H1 (cell line): ENCODE data around the gene NEBL.

Experiments used
- BACH1 ChIP-seq: IDR thresholded peaks from 2 replicates; pipeline ENCODE4 v1.6.1; 2012; ENCODE audit warnings: low read length, improper control_type of control experiment
- CHD1 ChIP-seq: IDR thresholded peaks from 2 replicates; pipeline ENCODE4 v1.6.1; 2012; ENCODE audit warnings: low read depth, low read length, improper control_type of control experiment
- CHD2 ChIP-seq: IDR thresholded peaks from 2 replicates; pipeline ENCODE4 v1.6.1; 2012; ENCODE audit warnings: low read length, improper control_type of control experiment
- EP300 ChIP-seq, 2 experiments: IDR thresholded peaks; 1 replicate in 1 of 2; 2 replicates in 1 of 2; pipeline ENCODE4 v1.6.1; 2011 to 2012; ENCODE audit warnings: low read depth in 2 of 2, low read length in 2 of 2, mild to moderate bottlenecking in 2 of 2, borderline replicate concordance in 1 of 2, inconsistent platforms in 1 of 2, moderate library complexity in 1 of 2
- FOSL1 ChIP-seq: IDR thresholded peaks from 2 replicates; pipeline ENCODE4 v1.6.1; 2011; ENCODE audit warnings: mild to moderate bottlenecking, low read depth, low read length, moderate library complexity; ENCODE audit not compliant: insufficient read depth
- NRF1 ChIP-seq: IDR thresholded peaks from 2 replicates; pipeline ENCODE4 v1.6.1; 2011; ENCODE audit warnings: mild to moderate bottlenecking, low read depth, low read length, improper control_type of control experiment
- PHF8 ChIP-seq: fragments of 200-600 bp; sonication (generic); conservative IDR thresholded peaks from 2 replicates; pipeline ENCODE4 v1.7.1; 2012; ENCODE audit warnings: low read depth, mild to moderate bottlenecking, inconsistent platforms, low read length, moderate library complexity
- POLR2AphosphoS5 ChIP-seq: IDR thresholded peaks from 2 replicates; pipeline ENCODE4 v1.6.1; 2011; ENCODE audit warnings: low read depth, low read length
- SP1 ChIP-seq: IDR thresholded peaks from 2 replicates; pipeline ENCODE4 v1.6.1; 2011; ENCODE audit warnings: low read depth, low read length
- TEAD4 ChIP-seq: IDR thresholded peaks from 2 replicates; pipeline ENCODE4 v1.6.1; 2012; ENCODE audit warnings: low read depth, low read length, inconsistent platforms, mixed read lengths
- TF ChIP-seq, protein P1 (sequence below), 3 experiments: IDR thresholded peaks; 1 replicate in 2 of 3; 2 replicates in 1 of 3; pipeline versions ENCODE4 v1.5.1 to v1.6.1; 2011; ENCODE audit warnings: low read length in 3 of 3, mild to moderate bottlenecking in 3 of 3, inconsistent platforms in 2 of 3, low read depth in 1 of 3, moderate library complexity in 1 of 3; ENCODE audit not compliant: insufficient read depth in 1 of 3; ENCODE audit errors: control extremely low read depth in 1 of 3
- TF ChIP-seq, protein P2 (sequence below): IDR thresholded peaks from 2 replicates; pipeline ENCODE4 v1.6.1; 2012; ENCODE audit warnings: inconsistent platforms
- TF ChIP-seq, protein P3 (sequence below): IDR thresholded peaks from 2 replicates; pipeline ENCODE4 v1.6.1; 2011; ENCODE audit warnings: low read depth, mild to moderate bottlenecking, low read length; ENCODE audit not compliant: insufficient read depth

DNA sequence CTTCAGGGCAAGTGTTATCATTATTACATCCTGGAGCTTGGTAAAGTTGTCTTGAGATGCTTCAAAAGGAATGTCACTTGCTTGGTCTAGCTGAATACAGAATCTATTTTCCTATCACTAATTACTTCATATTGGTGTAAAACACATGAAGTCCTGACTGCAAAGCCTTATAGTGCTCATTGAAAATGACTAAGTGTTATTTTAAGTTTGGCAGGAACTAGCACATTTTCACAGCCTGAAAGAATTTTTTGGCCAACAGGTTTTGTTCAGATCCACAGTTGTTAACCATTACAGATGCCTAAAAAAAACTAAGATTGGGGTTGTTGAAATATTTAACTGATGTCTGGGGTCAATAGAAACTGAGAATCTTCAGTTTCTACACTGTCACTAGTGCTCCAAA is 149.3 kb downstream of the NEBL start:
- TF ChIP-seq PHF8 (no peak), TEAD4 (no peak), NRF1 (no peak), CHD1 (no peak), BACH1 (no peak), SP1 (no peak), CHD2 (no peak), POLR2AphosphoS5 (no peak), EP300 (IDR thresholded peaks at IDR 0.05; ENCODE audit: borderline replicate concordance in 1 of 2, low read depth in 2 of 2, low read length in 2 of 2) (no peak), FOSL1 (no peak)
- TF ChIP-seq, protein P1, sequence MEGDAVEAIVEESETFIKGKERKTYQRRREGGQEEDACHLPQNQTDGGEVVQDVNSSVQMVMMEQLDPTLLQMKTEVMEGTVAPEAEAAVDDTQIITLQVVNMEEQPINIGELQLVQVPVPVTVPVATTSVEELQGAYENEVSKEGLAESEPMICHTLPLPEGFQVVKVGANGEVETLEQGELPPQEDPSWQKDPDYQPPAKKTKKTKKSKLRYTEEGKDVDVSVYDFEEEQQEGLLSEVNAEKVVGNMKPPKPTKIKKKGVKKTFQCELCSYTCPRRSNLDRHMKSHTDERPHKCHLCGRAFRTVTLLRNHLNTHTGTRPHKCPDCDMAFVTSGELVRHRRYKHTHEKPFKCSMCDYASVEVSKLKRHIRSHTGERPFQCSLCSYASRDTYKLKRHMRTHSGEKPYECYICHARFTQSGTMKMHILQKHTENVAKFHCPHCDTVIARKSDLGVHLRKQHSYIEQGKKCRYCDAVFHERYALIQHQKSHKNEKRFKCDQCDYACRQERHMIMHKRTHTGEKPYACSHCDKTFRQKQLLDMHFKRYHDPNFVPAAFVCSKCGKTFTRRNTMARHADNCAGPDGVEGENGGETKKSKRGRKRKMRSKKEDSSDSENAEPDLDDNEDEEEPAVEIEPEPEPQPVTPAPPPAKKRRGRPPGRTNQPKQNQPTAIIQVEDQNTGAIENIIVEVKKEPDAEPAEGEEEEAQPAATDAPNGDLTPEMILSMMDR (IDR thresholded peaks at IDR 0.05; ENCODE audit: control extremely low read depth in 1 of 3, insufficient read depth in 1 of 3, low read depth in 1 of 3, low read length in 3 of 3): no peak
- TF ChIP-seq, protein P2, sequence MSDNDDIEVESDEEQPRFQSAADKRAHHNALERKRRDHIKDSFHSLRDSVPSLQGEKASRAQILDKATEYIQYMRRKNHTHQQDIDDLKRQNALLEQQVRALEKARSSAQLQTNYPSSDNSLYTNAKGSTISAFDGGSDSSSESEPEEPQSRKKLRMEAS: no peak
- TF ChIP-seq, protein P3, sequence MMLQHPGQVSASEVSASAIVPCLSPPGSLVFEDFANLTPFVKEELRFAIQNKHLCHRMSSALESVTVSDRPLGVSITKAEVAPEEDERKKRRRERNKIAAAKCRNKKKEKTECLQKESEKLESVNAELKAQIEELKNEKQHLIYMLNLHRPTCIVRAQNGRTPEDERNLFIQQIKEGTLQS: no peak
